Ishikawa (cell line): ENCODE data around the gene SGO1.

Source experiments
- CEBPB ChIP-seq: IDR thresholded peaks from 2 replicates; pipeline ENCODE4 v1.6.1; 2012
- CREB1 ChIP-seq: IDR thresholded peaks from 2 replicates; pipeline ENCODE4 v1.6.1; 2012; ENCODE audit warnings: low read depth
- EGR1 ChIP-seq: IDR thresholded peaks from 2 replicates; pipeline ENCODE4 v1.6.1; 2012
- EP300 ChIP-seq: IDR thresholded peaks from 2 replicates; pipeline ENCODE4 v1.6.1; 2012; ENCODE audit warnings: borderline replicate concordance
- FOXM1 ChIP-seq: IDR thresholded peaks from 2 replicates; pipeline ENCODE4 v1.6.1; 2012; ENCODE audit warnings: low read depth, borderline replicate concordance
- MAX ChIP-seq: IDR thresholded peaks from 2 replicates; pipeline ENCODE4 v1.6.1; 2012
- NFIC ChIP-seq: IDR thresholded peaks from 2 replicates; pipeline ENCODE4 v1.6.1; 2012
- RAD21 ChIP-seq: IDR thresholded peaks from 2 replicates; pipeline ENCODE4 v1.6.1; 2012; ENCODE audit warnings: low read depth
- REST ChIP-seq: IDR thresholded peaks from 2 replicates; pipeline ENCODE4 v1.6.1; 2012; ENCODE audit warnings: low read depth, mild to moderate bottlenecking
- TAF1 ChIP-seq: IDR thresholded peaks from 2 replicates; pipeline ENCODE4 v1.6.1; 2012; ENCODE audit warnings: low read depth, mild to moderate bottlenecking
- TCF12 ChIP-seq: IDR thresholded peaks from 2 replicates; pipeline ENCODE4 v1.6.1; 2012; ENCODE audit warnings: low read depth
- TEAD4 ChIP-seq: IDR thresholded peaks from 2 replicates; pipeline ENCODE4 v1.6.1; 2012
- USF1 ChIP-seq: IDR thresholded peaks from 2 replicates; pipeline ENCODE4 v1.6.1; 2012
- YY1 ChIP-seq: IDR thresholded peaks from 2 replicates; pipeline ENCODE4 v1.6.1; 2012; ENCODE audit warnings: low read depth
- ZBTB7A ChIP-seq: IDR thresholded peaks from 2 replicates; pipeline ENCODE4 v1.6.1; 2012; ENCODE audit warnings: low read depth

Gene SGO1

GRCh38 chr3:20185679-20186599 is at the start of gene SGO1:
SGO1 (minus strand) TSS chr3:20186206; CDS start chr3:20184027, 2,179 bp downstream.
- peak; percentile 73 for TF ChIP-seq YY1
- no peak for TF ChIP-seq NFIC
- TF ChIP-seq REST = no peak
- no peak for TF ChIP-seq TEAD4
- TF ChIP-seq MAX = peak; percentile 78
- TF ChIP-seq ZBTB7A = no peak
- TF ChIP-seq USF1 = peak; percentile 100
- TF ChIP-seq FOXM1 = peak; percentile 86
- peak; percentile 71; the same call in 1 of the 2 replicates for TF ChIP-seq CREB1
- TF ChIP-seq TCF12 = no peak
- TF ChIP-seq TAF1 = peak; percentile 76; the same call in 1 of the 2 replicates
- no peak for TF ChIP-seq RAD21
- TF ChIP-seq EGR1 = no peak
- no peak for TF ChIP-seq CEBPB

GRCh38 chr3:20235796-20236195 is 49.8 kb upstream of the SGO1 start:
- no peak for TF ChIP-seq EP300
- TF ChIP-seq RAD21 = no peak
- no peak for TF ChIP-seq ZBTB7A
- no peak for TF ChIP-seq TCF12
- no peak for TF ChIP-seq MAX
- no peak for TF ChIP-seq NFIC
- no peak for TF ChIP-seq CREB1
- no peak for TF ChIP-seq REST
- no peak for TF ChIP-seq TEAD4
- TF ChIP-seq CEBPB = no peak

- TF ChIP-seq USF1 (no peak), EP300 (no peak), TAF1 (no peak), REST (no peak), MAX (no peak), FOXM1 (no peak), TCF12 (no peak), ZBTB7A (no peak), TEAD4 (no peak), RAD21 (no peak), YY1 (no peak)
These were observed 47.1 kb upstream of the SGO1 start for GRCh38 chr3:20232906-20233780.
